ENCODE data around the gene ALMS1.
"Not testable (repeated sequence)": the region's sequence is repeated elsewhere in the genome, so short reads cannot be mapped to it uniquely, and the experiment has no call there.

Gene ALMS1

GRCh38 chr2:73385504-73386341 is at the start of gene ALMS1:
TSS of gene ALMS1 (plus strand) at chr2:73385836. CDS start at chr2:73385869, 33 bp downstream.
- DNase-seq: peak; percentile 90

GRCh38 chr2:73337828-73338227 is 47.8 kb upstream of the ALMS1 start:
- no peak for DNase-seq

GRCh38 chr2:73339201-73339600 is 46.4 kb upstream of the ALMS1 start:
- no peak for DNase-seq

- DNase-seq: no peak
Observed at GRCh38 chr2:73341039-73341438, 44.6 kb upstream of the ALMS1 start.

GRCh38 chr2:73343992-73344391 is 41.6 kb upstream of the ALMS1 start:
- no peak for DNase-seq

GRCh38 chr2:73344747-73345146 is 40.9 kb upstream of the ALMS1 start:
- DNase-seq: not testable (repeated sequence)

GRCh38 chr2:73350035-73350691 is 35.5 kb upstream of the ALMS1 start:
- no peak for DNase-seq

- DNase-seq: no peak
Observed at GRCh38 chr2:73356097-73356496, 29.5 kb upstream of the ALMS1 start.

GRCh38 chr2:73359915-73360697 is 25.5 kb upstream of the ALMS1 start:
- DNase-seq: no peak

GRCh38 chr2:73366060-73366459 is 19.6 kb upstream of the ALMS1 start:
- no peak for DNase-seq

GRCh38 chr2:73368781-73369180 is 16.9 kb upstream of the ALMS1 start:
- DNase-seq: no peak

- no peak for DNase-seq
Observed at GRCh38 chr2:73370348-73370747, 15.3 kb upstream of the ALMS1 start.

- no peak for DNase-seq
Observed at GRCh38 chr2:73373344-73373743, 12.3 kb upstream of the ALMS1 start.

- no peak for DNase-seq
Observed at GRCh38 chr2:73374269-73374668, 11.4 kb upstream of the ALMS1 start.

- DNase-seq: no peak
Observed at GRCh38 chr2:73376681-73377080, 9.0 kb upstream of the ALMS1 start.

- DNase-seq: no peak
Observed at GRCh38 chr2:73383036-73383435, 2.6 kb upstream of the ALMS1 start.

- no peak for DNase-seq
Observed at GRCh38 chr2:73385123-73385503, 523 bp upstream of the ALMS1 start.

- DNase-seq: peak; percentile 71
Observed at GRCh38 chr2:73386342-73386868, 769 bp downstream of the ALMS1 start.

- no peak for DNase-seq
Observed at GRCh38 chr2:73386894-73387636, 1.4 kb downstream of the ALMS1 start.

- DNase-seq: no peak
Observed at GRCh38 chr2:73402386-73403103, 16.9 kb downstream of the ALMS1 start.

GRCh38 chr2:73403237-73403636 is 17.6 kb downstream of the ALMS1 start:
- no peak for DNase-seq

GRCh38 chr2:73404409-73404808 is 18.8 kb downstream of the ALMS1 start:
- DNase-seq: no peak
